ENCODE data around the gene MRC2.

GRCh38 chr17:62614142-62614541 is 13.3 kb upstream of the MRC2 start:
- TF ChIP-seq, protein P1, sequence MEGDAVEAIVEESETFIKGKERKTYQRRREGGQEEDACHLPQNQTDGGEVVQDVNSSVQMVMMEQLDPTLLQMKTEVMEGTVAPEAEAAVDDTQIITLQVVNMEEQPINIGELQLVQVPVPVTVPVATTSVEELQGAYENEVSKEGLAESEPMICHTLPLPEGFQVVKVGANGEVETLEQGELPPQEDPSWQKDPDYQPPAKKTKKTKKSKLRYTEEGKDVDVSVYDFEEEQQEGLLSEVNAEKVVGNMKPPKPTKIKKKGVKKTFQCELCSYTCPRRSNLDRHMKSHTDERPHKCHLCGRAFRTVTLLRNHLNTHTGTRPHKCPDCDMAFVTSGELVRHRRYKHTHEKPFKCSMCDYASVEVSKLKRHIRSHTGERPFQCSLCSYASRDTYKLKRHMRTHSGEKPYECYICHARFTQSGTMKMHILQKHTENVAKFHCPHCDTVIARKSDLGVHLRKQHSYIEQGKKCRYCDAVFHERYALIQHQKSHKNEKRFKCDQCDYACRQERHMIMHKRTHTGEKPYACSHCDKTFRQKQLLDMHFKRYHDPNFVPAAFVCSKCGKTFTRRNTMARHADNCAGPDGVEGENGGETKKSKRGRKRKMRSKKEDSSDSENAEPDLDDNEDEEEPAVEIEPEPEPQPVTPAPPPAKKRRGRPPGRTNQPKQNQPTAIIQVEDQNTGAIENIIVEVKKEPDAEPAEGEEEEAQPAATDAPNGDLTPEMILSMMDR (IDR thresholded peaks at IDR 0.05; ENCODE audit: borderline replicate concordance, extremely low read depth, low read length, poor library complexity, severe bottlenecking) = no peak
- TF ChIP-seq EZH2 (IDR thresholded peaks at IDR 0.05; ENCODE audit: borderline replicate concordance, low read depth, low read length, severe bottlenecking) = no peak
